ENCODE measurements around the gene SAPCD1.
A peak's percentile ranks its signal among the peaks of the same experiment; 100 is the strongest.

SAPCD1 gene

GRCh38 chr6:31762356-31762755 lies at the start of gene SAPCD1:
SAPCD1 (plus strand) TSS chr6:31762656; CDS start chr6:31763055, 399 bp downstream.
- no peak for DNase-seq

- DNase-seq: no peak
Measured at GRCh38 chr6:31713465-31713864, 49.0 kb upstream of the SAPCD1 start.

DNA sequence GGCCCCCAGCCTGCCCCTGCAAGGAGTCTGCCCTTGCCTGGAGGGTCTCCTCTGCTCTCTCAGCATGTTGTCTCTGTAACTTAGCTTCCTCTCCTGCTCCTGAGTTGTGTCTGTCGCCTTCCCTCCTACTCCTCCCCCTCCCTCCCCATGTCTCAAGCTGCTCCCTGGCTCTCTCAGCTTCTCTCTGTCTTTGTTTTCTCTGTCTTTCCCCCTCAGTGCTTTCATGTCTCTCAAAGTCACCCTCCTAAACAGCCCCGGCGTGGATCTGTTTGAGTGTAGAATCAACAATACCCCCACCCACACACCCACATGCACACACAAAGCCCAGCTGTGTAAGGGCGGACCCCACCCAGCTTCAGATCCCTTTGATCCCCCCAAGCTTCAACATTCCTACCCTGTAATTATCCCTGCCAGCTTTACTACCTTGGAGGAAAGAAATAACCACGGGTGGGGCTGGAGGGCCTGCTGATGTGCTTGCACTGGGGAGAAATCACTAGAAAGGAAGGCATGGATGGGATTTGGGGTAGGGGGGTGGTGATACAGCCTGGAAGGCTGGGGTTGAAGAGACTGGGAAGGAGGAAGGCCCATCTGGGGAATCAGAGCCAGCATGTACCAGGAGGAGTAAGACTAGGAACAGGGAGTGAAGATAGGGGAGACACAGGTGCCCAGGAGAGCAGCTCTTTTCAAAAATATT lies 48.3 kb upstream of the SAPCD1 start:
- peak; percentile 71 for DNase-seq

DNA sequence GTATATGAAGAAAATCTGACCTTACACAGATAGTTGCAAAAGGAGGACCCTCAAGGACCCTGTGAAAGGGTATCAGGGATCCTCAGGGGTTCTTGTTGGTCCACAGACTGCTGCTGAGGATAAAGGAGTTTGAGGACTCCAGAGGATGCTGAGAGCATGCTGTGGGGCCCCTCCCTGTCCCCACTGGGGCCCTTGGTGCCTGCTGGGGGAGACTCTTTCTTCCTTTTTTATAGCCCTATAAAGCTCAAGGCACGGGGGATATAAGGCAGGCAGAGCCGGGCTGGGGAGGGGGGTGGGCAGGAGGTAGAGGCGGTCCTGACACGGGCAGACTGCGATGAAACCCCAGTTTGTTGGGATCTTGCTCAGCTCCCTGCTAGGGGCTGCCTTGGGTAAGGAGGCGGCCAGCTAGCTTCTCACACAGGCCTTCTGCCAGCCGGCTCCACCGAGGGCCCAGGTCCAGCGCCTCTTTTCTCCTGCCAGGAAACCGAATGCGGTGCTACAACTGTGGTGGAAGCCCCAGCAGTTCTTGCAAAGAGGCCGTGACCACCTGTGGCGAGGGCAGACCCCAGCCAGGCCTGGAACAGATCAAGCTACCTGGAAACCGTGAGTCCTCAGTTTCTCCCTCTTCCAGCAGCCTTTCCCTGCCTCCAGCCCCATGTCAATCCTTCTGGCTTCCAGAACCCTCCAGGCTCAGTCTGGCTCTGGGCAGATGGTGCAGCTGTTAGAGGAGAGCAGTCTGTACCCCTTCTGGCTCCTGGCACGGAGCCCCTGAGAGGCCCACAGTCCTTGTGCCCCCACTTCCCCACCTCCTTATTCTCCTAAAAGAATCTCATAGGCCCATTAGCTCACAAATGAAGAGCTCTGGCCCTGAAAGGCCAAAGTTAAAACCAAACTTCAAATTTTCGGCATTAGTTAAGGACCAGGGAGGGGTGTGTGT lies 47.2 kb upstream of the SAPCD1 start, which contains the start of gene LY6G6D:
Gene LY6G6D (plus strand): TSS at position 327 of the 937 bp plus-strand sequence. CDS start 8 bp downstream, at position 335.
- no peak for DNase-seq

DNA sequence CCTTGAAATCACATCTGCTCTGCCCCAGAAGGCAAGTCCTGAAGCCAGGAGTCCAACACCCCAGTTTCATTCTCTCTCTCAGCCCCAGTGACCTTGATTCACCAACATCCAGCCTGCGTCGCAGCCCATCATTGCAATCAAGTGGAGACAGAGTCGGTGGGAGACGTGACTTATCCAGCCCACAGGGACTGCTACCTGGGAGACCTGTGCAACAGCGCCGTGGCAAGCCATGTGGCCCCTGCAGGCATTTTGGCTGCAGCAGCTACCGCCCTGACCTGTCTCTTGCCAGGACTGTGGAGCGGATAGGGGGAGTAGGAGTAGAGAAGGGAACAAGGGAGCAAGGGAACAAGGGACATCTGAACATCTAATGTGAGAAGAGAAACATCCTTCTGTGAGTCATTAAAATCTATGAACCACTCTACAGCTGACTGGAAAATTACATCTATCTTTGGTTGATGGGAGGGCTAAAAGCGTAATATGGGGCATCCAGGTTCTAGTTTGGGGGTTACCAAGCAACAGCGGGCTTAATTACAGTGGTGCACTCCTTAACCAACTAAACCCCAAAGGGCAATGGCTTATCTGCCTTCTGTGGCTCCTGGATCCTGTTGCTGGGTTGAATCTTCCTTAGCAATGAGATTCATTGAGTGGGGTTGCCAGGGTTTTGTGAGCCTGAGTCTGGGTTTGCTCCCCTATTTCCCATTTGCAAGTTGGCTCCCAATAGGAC lies 44.8 kb upstream of the SAPCD1 start:
- no peak for DNase-seq

- no peak for DNase-seq
Measured at GRCh38 chr6:31718265-31718664, 44.2 kb upstream of the SAPCD1 start.

DNA sequence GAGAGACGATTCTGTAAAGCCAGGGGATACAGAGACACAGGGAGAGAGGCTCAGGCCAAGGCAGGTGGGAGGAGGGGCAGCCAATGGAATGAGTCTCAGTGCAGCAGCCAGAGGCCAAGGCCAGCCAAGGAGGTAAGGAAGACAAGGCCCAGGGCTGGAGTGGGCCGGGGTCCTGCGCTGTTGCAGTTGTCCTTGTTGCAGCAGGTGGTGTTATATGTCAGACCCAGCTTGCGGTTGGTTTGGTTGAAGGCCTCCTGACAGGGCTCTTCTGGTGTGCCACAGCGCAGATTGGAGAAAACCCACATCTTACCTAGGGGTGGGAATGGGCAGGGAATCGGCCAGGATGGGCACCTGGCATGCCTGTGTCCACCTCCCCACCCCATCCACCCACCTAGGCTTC lies 43.5 kb upstream of the SAPCD1 start:
- DNase-seq: no peak

GRCh38 chr6:31720196-31720770 lies 42.2 kb upstream of the SAPCD1 start:
- DNase-seq: no peak

DNA sequence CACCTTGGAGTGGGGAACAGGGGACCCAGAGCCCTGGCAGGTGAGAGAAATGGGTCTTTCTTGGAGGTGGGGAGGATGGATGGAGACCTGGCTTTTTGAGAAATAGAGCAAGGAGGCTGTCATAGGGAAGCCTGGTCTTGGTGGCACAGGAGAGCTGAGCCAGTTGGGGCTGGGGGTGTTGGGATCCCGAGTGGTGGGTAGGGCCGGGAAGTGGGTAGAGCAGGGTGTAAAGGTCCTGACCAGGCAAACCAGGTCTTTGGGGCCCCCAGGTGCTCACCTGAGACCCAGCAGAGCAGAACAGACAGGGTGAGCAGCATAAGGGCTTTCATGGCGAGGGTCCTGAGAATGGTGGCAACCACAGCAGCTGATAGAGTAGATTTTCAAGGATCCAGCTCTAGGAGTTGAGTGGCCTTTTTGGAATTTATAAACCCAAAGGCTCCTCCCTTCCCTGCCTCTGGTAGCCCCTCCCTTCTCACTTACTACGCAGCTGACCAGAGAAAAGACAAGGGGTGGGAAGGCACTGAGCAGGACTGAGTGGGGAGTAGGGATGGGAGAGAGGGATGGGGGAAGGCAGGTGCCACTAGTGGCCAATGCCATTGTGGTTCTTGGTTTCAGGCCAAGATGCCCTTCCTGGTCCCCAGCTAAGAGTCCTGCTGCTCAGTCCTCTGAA lies 41.0 kb upstream of the SAPCD1 start, which contains the start of gene LY6G6C:
Gene LY6G6C (minus strand): TSS at position 396 of the 670 bp plus-strand sequence. CDS start 67 bp downstream, at position 329.
- no peak for DNase-seq

GRCh38 chr6:31722173-31722572 lies 40.3 kb upstream of the SAPCD1 start:
- no peak for DNase-seq

DNA sequence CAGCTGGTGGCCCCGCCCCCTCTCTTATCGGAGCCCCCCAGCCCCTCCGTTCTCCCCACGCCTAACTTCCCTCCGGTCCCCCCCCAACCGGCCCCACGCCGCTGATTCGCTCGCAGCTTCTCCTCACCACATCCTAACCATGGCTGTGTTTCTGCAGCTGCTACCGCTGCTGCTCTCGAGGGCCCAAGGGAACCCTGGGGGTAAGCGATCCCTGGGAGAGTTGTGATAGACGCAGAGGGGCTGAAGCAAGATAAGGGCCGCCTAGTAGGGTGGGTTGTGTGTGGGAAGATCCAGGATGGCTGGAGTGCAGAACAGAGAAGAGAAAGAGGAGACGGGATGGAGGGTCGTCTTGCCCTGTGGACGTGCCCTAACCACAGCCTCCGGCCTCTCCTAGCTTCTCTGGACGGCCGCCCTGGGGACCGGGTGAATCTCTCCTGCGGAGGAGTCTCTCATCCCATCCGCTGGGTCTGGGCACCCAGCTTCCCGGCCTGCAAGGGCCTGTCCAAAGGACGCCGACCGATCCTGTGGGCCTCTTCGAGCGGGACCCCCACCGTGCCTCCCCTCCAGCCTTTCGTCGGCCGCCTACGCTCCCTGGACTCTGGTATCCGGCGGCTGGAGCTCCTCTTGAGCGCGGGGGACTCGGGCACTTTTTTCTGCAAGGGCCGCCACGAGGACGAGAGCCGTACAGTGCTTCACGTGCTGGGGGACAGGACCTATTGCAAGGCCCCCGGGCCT lies 39.0 kb upstream of the SAPCD1 start, which contains the start of gene MPIG6B:
Gene MPIG6B (plus strand): TSS at position 129 of the 735 bp plus-strand sequence. CDS start 11 bp downstream, at position 140.
- no peak for DNase-seq

DNA sequence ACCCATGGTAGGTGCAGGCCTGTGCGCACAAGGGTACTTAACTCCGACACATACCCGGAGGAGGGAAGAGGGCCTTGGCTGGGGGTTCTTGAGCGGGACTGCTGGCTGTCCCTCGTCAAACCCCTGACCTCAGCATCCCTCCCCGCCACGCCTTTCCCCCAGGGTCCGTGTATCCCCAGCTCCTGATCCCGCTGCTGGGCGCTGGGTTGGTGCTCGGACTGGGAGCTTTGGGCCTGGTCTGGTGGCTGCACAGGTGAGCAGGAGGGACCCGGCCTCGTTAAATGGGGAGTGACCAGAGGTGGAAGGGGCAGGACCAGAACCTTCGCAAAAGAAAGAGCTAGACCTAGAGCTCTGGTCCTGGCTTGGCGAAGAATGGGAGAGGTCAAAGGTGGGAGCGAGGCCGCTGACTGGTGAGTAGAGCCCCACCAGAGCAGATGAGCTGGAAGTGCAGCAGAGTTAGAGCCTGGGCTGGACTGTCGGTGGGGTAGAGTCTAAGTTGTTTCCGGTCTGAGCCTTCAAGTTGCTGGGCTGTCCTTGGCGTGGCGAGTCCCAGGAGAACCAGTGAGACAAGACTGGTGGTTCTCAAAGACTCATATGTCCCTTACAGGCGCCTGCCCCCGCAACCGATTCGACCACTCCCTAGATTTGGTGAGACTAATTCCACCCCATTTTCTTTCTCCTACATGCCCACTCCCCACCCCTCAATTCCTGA lies 38.3 kb upstream of the SAPCD1 start:
- DNase-seq: no peak

DNA sequence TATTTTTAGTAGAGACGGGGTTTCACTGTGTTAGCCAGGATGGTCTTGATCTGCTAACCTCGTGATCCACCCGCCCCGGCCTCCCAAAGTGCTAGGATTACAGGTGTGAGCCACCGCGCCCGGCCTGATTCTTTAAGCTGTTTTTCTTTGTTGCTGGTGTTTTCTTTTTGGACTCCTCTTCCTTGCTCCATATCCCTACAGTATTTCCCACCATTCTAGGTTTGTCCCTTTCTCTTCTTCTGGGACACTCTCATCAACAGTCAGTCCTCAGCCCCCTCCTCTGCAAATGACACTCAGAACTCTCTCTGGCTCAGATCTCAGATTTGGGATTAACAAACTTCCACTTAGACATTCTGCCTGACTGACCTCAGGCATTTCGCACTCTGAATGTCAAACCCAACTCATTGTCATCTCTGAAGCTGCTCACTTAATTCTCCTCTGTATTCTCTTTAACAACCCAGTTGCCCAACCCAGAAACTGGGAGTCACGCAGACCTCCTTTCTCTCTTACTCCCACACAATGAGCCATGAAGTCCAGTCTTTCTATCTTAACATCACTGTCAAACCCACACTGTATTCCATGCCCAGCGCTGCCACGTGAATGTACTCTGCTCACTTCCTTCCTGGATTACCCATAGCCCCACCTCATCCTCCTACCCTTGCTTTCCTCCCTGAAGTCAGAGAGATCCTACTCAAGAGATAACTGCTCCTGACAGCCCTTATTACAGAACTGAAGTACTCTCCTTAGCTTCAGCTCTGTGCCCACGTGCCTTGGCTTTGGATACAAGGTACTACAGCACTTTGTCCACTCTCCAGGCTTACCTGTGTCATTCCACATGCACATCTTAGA lies 36.7 kb upstream of the SAPCD1 start:
- no peak for DNase-seq

GRCh38 chr6:31727034-31727716 lies 35.3 kb upstream of the SAPCD1 start:
- DNase-seq: no peak

DNA sequence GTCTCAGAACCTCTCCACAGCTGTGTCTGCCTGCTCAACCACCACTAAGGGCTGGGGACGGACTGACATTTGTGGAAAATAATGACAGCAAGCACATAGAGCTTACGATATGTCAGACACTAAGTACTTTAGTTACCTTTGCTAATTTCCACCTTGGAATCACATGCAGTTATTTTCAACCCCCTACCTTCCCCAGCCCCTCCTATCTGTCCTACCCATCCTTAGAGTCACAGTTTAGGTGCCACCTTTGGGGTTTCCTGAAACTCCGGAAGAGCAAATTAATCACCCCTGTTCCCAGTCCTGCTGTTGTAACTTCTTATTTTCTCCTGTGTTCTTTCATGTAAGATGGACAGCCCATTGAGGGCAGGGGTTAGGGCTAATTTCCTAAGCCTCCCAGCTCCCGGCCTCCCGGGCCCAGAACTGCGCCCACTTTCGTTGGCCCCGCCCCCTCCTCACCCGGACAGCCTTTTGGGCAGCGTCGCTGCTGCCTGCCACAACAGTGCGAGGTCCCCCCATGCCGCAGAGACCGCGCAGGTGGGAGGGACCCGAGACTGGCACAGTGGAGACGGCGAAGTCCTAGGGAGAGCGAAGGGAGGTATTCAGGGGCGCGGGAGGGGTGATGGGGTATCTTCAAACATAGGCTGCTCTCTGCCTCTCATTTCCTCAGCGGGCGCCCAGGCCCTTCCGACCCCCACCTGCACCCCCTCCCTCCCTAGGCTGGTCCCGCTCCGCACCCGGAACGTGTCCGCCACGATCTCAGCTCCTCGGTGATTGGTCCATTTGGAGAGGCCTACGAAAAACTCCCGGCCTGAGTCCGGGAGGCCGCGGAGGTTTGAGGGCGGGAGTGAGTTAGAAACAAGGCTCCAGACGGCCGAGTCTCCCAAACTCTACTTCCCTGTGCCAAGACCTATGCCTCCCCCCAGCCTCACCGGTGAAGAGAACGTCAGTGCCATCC lies 34.5 kb upstream of the SAPCD1 start:
- no peak for DNase-seq

GRCh38 chr6:31728767-31729514 lies 33.5 kb upstream of the SAPCD1 start, which contains the start of gene DDAH2:
DDAH2 (minus strand) TSS chr6:31729299; CDS start chr6:31729161, 138 bp downstream.
- DNase-seq: peak; percentile 28

- peak; percentile 96 for DNase-seq
Measured at GRCh38 chr6:31729515-31729978, 32.9 kb upstream of the SAPCD1 start.

Data from retina (tissue), 1 donor.